ENCODE data around the gene TMEM240. TPM values are rescaled to one million over a fixed set of nuclear protein-coding genes. Genes with fewer than 3 reads are reported as not detected.

TMEM240 gene
- 1 to 10 TPM; 5.0 to 9.6 (median 8.6) TPM for polyA plus RNA-seq (ENCODE audit: insufficient read length in 3 of 3)
- long read RNA-seq, donor 1, partial matches to known transcripts = 0 of 2 reads
- long read RNA-seq, donor 1, other reads (novel, unspliced or antisense) = 0 of 2 reads
- long read RNA-seq, donor 2, partial matches to known transcripts = 0 of 5 reads
- long read RNA-seq, donor 2, other reads (novel, unspliced or antisense) = 0 of 5 reads
- long read RNA-seq, donor 3, partial matches to known transcripts = 0 of 3 reads
- long read RNA-seq, donor 3, other reads (novel, unspliced or antisense) = 0 of 3 reads
- long read RNA-seq, donor 4, partial matches to known transcripts = 0 of 4 reads
- long read RNA-seq, donor 4, other reads (novel, unspliced or antisense) = 0 of 4 reads
- long read RNA-seq, donor 5, partial matches to known transcripts = 0 of 2 reads
- long read RNA-seq, donor 5, other reads (novel, unspliced or antisense) = 0 of 2 reads
- long read RNA-seq, donor 6, partial matches to known transcripts = 0 of 5 reads
- long read RNA-seq, donor 6, other reads (novel, unspliced or antisense) = 0 of 5 reads
- long read RNA-seq, donor 7, partial matches to known transcripts = 0 of 2 reads
- long read RNA-seq, donor 7, other reads (novel, unspliced or antisense) = 0 of 2 reads
- long read RNA-seq, donor 8, partial matches to known transcripts = 0 of 3 reads
- long read RNA-seq, donor 8, other reads (novel, unspliced or antisense) = 0 of 3 reads
- long read RNA-seq, donor 9, partial matches to known transcripts = 0 of 6 reads
- long read RNA-seq, donor 9, other reads (novel, unspliced or antisense) = 0 of 6 reads
- long read RNA-seq, donor 10, partial matches to known transcripts = 0 of 5 reads
- long read RNA-seq, donor 10, other reads (novel, unspliced or antisense) = 0 of 5 reads
- long read RNA-seq, donor 11, partial matches to known transcripts = 0 of 4 reads
- long read RNA-seq, donor 11, other reads (novel, unspliced or antisense) = 0 of 4 reads
- long read RNA-seq, donor 12, transcript TMEM240-201 (4 exons, 718 nt) = major isoform, 9 of 11 reads
- long read RNA-seq, donor 12, partial matches to known transcripts = 0 of 11 reads
- long read RNA-seq, donor 12, other reads (novel, unspliced or antisense) = 0 of 11 reads
- long read RNA-seq, donor 13 = 0 reads
- long read RNA-seq, donor 14 = 0 reads
- long read RNA-seq, donor 15, transcript TMEM240-201 (4 exons, 718 nt) = major isoform, 6 of 9 reads
- long read RNA-seq, donor 15, partial matches to known transcripts = 0 of 9 reads
- long read RNA-seq, donor 15, other reads (novel, unspliced or antisense) = 0 of 9 reads
- long read RNA-seq, donor 16, partial matches to known transcripts = 0 of 2 reads
- long read RNA-seq, donor 16, other reads (novel, unspliced or antisense) = 0 of 2 reads

DNA sequence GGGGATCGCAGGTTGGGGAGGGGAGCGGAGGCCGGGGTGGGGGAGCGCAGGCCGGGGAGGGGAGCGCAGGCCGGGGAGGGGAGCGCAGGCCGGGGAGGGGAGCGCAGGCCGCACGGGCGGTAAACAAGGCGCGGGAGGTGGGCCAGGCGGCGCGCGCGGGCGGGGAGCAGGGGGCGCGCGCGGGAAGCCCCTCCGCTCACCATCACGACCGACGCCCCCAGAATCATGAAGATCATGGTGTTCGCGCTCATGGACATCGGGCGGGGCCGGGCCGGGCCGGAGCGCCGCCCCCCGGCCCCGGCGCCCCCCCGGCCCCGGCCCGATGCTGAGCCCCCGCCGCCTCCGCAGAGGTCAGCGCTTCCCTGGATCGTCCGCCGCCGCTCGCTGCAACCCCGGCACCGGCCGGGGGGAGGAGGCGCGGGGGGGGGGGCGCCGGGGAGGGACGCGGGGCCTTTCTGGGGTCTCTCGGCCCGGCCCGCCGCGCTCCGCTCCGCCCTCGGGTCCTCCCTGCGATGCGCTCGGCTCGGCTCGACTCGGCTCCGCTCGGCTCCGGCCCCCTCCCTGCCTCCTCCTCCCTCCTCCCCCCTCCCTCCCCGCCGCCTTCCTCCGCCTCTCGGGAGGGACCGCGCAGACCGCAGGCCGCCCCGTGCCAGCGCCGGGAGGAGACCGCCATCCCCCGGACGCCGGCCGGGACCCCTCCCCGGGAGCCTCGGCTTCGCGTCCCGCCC lies at the start of gene TMEM240:
TMEM240 (minus strand) TSS at position 535 of the 728 bp plus-strand sequence; CDS start at position 257, 278 bp downstream.
- DNase-seq = peak; percentile 77

DNA sequence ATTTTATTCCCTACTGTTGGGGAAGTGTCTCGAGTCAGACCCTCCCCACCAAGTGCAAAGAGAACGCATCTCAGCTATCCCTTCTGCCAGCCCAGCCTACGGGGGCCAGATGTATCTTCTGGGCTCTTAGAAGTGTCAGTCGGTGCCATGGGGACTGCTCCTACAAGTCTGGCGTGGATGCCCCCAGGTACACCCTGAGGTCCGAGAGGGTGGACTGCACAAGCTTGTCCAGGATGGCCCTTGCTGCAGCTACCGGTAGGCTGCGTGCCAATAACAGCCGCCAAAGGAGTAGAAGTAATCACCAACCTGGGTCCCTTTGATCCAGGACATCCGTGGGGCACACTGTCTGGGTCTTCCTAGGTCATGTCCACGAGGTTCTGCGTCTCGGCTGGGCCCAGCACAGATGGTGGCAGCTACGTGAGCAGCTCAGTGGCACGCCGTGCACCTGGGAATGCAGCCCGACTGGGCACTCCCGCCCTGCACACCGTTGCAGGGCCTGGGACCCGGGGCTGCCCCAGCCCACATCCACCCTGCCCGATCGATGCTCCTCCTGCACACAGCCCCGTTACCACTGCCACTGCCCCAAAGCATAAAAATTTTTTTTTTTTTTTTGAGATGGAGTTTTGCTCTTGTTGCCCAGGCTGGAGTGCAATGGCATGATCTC lies 43.1 kb upstream of the TMEM240 start:
- DNase-seq = no peak

- no peak for DNase-seq
These were observed 42.3 kb upstream of the TMEM240 start for GRCh38 chr1:1582585-1583346.

DNA sequence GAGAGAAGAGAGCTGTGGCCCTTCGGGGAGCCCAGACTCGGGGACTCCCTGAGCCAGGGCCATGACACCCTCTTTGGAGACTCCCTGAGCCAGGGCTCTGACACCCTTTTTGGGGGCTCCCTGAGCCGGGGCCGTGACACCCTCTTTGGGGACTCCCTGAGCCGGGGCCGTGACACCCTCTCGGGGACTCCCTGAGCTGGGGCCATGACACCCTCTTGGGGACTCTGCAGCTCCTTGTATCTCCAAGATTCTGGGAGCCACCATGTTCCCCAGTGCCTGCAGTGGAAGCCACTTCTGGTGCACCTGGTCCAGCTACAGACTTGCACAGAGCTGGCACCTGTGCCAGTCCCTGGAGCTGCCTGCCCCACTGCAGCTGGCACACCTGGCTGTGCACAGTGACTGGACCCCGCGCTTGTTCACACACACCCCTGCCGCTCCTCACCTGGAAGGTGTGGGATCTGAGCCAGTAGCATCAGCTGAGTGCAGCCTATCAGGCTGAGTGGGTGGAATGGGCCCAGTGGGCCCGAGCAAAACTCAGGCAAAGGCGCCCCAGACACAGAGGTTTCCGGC lies 38.0 kb upstream of the TMEM240 start:
- DNase-seq = no peak

- no peak for DNase-seq
These were observed 37.1 kb upstream of the TMEM240 start for GRCh38 chr1:1577367-1578011.

GRCh38 chr1:1574721-1575537 lies 34.5 kb upstream of the TMEM240 start, which contains the start of gene SSU72:
SSU72 (minus strand) TSS chr1:1574863; CDS start chr1:1574557, 306 bp downstream.
- DNase-seq = peak; percentile 92

GRCh38 chr1:1573843-1574720 lies 33.7 kb upstream of the TMEM240 start:
- peak; percentile 65 for DNase-seq

DNA sequence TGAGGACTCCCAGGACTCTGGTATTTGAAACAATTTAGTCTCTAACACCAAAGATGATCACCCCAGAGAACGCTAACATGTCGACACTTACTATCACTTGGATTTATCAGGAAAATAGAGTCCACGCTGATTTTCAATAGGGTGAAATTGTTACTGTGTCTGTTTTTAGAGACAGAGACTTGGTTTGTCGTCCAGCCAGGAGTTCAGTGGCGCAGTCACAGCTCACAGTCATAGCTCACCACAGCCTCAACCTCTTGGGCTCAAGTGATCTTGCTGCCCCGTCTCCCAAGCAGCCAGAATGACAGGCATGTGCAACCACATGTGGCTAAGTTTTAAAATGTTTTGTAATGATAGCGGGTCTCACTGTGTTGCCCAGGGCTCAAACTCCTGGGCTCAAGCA lies 28.9 kb upstream of the TMEM240 start:
- DNase-seq = no peak

DNA sequence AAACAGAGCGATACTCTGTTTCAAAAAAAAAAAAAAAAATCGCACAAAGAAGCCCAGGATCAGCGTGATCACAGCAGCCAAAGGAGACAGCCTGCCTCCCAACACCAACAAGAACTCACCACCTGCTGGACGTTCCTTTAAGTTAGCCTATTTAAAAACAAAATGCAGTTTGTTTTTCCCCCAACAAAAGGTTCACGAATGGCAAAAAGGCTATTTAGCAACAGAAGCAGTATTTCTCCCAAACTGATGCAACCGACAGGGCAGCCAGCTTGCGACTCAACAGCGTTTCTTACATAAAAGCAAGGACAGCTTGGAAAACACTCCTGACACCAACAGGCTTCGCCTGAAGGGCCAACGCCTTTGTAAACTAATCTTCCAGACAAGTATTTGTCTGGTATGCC lies 27.5 kb upstream of the TMEM240 start:
- DNase-seq = no peak

- DNase-seq = no peak
These were observed 26.9 kb upstream of the TMEM240 start for GRCh38 chr1:1567152-1567875.

DNA sequence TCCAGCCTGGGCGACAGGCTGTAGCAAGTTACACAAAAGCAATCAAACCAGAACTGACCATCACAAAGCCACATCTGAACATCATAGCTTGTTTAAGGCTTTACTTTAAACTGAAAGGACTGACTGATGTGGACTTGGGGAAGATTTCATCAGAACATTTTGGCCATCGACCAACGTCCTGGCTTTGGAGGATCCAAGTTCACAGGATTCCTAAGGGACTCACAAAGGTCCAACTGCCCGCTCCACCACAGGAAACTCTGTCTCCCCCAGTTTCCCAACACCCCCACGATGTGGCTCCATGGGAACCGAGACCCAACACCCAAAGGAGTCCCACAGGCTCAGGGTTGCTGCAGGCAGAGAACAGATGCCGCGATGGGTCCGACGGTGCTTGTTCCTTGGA lies 24.9 kb upstream of the TMEM240 start:
- no peak for DNase-seq

- no peak for DNase-seq
These were observed 23.8 kb upstream of the TMEM240 start for GRCh38 chr1:1564268-1564667.

DNA sequence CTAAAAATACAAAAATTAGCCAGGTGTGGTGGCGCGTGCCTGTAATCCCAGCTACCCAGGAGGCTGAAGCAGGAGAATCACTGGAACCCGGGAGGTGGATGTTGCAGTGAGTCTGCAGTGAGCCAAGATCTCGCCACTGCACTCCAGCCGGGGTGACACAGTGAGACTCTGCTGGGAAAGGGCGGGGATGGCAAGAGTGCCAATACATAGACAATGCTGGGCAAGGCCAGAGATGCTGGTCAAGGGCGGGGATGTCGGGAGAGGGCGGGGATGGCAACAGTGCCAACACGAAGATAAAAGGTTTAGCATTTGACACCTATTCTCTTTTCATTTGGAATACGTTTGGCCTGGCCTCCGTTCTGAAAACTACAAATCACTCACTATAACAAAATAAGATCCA lies 23.3 kb upstream of the TMEM240 start:
- no peak for DNase-seq

GRCh38 chr1:1562556-1563195 lies 22.3 kb upstream of the TMEM240 start:
- no peak for DNase-seq

DNA sequence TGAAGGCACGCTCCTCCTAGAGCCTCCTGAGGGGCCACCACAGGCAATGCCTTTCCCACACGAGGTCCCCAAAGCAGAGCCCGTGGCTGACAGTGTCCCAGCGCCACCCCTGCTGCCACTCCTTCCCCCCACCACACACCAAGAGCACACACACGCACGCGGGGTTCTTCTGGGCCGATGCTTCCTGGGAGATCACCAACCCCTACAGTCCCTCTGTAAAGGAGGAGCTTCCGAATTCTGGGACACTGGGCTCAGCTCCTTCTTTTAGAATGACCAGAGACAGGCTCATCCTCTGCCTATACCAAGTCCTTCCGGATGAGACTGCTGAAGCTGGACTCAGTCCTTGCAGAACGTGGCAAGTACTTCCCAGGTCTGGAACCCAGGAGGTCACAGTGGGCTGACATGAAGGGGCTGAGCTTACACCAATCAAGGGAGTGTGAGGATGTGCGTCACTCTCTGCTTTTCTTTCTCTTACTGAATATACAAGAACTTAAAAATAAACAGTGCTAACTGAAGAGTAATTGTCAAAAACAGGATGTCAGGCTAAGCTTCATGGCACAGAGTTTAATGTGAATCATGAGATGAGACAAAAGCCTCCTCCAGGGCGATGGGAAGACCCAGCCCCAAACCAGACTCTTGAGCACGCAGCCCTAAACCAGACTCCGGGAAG lies 21.5 kb upstream of the TMEM240 start:
- no peak for DNase-seq
